ENCODE measurements around the gene EPN2.
A peak's percentile ranks its signal among the peaks of the same experiment; 100 is the strongest.
"Not testable (repeated sequence)": the region's sequence is repeated elsewhere in the genome, so short reads cannot be mapped to it uniquely, and the experiment has no call there.

EPN2 gene

DNA sequence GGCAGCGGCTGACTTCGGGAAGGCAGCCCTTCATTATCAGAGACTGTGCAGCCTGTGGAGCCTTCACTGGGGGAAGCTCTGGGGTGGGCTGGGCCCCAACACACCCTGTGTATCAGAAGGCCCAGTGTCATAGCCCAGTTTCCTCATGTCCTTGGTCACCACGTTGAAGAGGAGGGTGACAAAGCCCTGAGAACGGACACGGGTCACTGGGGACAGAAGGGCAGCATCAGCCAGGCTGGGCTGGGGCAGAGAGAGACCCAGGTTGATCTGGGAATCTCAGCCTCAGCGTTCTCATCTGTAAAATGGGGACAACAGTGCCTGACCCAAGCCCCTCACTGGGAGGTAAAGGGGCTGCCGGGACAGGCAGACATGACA is 106.1 kb downstream of the EPN2 start:
- no peak for DNase-seq (ENCODE audit: low read depth in 4 of 4, low spot score in 1 of 4)

DNA sequence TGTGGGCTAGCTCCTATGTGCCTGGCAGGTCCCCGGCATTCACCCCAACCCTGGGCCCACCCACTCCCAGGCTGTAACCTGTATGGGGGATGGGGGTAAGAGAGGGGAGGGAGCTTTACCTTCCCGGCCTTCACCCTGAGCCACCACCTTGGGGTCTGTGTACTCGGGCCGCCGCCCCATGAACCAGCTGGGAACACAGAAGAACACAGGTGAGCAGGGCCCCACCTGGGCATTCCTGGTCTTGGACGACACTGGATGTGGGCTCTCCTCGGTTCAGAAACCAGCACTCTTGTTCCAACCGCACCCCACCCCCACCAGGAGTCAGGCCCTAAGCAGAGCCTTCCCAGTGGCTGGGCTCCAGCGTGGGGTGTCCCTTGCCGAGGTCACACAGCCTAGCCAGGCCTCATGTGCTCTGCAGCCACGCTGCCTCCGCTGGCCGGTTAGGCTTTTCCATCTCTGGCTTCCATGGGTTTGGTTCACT is 106.5 kb downstream of the EPN2 start:
- no peak for DNase-seq (ENCODE audit: low read depth in 4 of 4, low spot score in 1 of 4)

DNA sequence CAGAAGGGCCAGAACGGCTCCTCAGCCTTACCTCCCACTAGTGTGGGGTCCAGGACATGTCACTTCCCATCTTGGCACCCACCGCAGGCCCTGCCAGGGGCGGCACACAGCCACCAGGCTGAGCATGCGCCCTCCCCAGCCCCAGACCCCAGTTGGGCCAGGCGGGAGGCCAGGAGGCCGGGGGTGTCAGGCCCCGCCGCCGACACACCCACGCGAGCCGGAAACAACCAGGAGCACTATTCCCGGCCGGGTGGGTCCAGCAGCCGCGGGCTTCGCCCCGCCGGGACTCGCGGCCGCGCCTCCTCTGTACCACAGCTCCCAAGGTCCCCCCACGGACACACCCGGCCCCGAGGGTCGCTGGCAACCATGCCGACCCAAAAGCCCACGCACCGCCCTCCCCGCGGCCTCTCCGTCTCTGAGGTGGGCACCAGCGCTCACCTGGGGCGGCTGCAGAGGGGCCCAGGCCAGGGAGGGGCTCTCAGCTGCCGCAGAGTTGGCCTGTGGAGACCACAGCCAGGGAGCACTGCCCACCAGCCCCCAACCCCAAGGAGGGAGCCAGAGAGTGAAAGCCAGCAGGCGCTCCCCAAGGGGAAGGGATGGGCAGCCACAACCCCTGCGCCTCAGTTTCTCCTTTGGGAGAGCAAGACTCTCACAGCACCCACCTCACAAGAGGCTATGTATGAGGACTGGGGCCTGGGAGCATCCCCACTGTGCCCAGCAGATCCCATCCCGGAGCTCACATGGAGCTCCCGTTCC is 107.3 kb downstream of the EPN2 start:
- DNase-seq (ENCODE audit: low read depth in 4 of 4, low spot score in 1 of 4) = no peak

DNA sequence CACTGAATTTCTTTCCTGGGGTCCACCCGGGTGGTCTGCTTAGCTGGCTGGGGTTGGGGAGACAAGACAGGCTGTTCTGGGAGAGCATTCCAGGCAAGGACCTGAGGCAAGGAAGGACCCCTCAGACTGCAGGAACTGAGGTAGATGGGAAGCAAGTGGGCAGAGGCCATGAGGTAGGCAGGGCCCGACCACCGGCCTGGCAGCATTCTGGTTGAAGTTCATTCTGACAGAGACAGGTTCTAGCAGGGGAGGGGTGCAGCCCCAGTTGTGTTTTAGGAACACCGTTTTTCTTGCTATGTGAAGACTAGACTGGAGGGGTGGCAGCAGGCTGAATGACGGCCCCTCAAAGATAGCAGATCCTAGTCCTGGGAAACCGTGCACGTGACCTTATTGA is 107.9 kb downstream of the EPN2 start:
- no peak for DNase-seq (ENCODE audit: low read depth in 4 of 4, low spot score in 1 of 4)

DNA sequence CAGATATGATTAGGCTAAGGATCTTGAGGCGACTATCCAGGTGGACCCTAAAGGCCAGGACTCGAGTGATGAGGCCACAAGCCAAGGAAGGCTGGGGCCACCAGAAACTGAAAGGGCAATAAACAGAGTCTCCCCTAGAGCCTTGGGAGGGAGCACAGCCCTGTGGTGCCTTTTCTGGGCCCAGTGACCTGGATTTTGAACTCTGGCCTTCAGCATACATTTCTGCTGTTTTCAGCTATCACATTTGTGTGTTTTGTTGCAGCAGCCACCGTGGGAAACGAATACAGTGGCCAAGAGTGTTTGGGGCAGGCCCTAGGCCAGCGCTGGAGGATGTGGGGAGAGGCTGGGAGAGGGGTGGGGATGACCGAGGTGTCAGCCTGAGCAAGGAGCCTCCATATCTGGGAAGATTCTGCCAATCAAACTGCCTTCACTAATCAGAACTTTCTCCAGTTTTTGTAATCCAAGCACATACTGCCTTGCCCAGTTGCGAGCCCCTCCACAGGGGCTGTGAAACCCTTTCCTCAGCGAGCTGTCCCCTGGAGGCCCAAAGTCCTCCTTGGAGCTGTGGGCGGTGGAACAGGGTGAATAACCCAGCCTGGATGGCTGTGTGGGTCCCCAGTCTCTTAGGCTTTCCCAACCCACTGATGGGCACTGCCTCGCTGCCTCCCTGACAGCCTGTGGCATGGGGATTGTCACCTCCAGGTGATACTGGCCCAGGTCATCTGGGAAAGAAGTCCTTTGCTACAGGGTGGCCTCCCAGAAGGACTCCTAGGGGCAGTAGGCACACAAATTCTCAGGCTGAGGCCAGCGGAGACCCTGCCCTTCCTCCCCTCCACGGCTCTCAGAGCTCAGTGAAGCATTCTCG is 108.6 kb downstream of the EPN2 start:
- no peak for DNase-seq (ENCODE audit: low read depth in 4 of 4, low spot score in 1 of 4)

DNA sequence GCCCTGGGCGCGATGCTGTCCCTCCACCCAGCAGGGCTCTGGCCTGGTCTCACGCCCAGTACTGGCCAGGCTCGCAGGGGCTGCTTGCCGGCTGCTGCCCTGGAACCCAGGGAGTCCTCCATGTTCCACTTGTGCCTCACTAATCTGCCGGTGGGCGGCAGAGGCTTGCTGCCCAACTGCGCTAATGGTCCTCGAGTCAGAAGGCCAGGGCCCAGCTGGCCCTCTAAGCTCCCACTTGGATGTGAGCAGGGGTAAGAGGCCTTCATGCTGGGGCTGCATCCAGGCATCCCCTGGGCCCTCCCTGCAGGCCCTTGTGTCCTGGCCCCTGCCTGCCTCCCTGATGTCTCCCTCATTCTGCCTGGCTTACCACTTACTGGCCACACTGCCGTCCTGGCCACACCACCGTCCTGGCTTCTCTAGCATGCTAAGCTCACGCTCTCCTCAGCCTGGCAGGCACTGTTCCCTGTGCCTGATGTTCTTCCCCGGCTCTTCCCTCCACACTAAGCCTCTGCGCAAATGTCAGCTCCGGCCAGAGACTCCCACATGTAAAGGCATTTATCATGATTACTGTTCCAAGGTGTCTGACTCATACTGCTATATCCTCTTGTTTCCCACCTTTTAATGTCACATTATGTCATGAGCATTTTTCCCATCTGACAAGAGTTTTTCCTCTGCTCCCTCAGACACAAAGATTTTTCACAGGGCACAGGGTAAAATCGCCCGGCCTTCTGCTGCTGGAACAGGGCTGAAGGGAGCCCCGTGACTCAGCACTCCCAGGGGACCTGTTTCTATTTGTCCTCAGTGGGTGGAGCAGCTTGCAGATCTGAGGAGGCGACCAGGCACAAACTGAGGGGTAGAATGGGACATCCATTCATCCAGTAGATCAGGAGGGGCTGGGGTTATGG is 109.4 kb downstream of the EPN2 start:
- no peak for DNase-seq (ENCODE audit: low read depth in 4 of 4, low spot score in 1 of 4)

DNA sequence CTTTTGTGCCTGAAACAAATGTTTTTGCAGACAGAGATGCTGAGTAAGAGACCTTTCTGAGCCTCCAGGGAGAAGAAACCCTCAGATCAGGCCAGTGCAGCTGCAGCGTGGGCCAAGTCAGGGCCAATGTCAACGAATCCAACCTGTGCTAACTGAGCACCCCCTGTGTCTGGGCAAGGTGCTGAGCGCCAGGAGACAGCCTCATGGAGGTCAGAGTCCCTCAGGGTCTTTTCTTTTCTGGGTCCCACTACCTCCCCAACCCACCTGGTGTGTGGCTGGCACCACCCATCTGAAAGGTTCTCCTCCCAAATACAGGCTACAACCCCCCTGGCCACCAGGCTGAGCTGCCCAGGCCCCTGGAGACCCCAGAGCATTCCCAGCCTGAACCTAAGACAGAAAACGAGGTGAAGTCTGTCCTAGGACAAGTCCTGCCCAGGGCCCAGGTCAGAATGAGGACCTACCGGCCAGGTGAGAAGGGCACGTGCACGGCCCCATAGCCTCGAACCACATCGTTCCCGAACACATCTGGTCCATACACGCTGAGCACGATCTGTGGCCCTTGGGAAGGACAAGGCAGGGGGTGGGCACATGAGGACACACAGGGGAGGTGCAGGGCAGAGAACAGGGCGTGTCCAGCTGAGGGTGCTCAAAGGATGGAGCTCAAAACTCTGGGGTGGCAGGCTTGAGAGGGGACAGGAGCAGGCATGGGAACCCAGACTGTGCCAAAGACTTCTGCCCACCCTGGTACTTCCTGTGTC is 110.3 kb downstream of the EPN2 start:
- no peak for DNase-seq (ENCODE audit: low read depth in 4 of 4, low spot score in 1 of 4)

DNA sequence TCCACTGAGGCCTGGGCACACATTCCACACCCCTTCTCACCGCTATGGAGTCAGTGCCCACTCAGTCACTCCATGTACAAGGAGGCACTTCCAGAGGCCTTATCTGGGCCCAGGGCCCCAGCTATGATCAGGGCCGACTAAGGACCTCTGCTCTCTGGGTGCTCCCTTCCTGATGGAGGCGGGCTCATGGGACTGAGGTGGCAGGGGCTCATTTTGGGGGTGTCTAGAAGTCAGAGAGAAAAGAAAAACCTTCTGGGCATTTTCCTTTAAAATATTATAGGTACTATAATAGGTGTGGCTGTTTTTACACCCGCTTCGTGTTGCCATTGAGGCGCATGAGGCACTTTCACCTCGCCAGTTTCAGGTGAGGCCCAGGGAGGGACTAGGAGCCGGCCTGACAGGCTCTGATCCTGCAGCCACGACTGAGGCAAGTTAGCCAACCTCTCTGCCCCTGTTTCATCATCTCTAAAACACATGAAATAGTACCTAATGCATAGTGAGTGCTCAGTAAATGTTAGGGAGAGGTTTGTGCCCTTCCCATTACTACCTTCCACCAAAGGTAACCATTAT is 111.0 kb downstream of the EPN2 start:
- DNase-seq (ENCODE audit: low read depth in 4 of 4, low spot score in 1 of 4) = no peak

DNA sequence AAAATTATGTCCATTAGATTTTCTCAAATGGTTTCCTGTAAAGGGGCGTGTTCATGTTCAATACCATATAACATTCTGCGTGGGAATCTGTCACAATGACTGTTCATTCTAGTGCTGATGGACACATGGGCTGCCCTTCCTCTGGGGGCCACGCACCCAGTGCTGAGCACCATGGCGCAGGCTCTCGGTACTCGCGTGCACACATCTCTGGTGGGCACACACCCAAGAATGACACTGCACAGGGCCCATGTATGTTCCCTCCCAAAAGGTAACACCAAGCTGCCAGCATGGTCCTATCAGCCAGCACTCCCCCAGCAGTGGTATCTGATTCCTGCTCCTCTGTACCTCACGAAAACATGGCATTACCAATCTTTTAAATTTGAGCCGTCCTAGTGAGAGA is 111.6 kb downstream of the EPN2 start:
- no peak for DNase-seq (ENCODE audit: low read depth in 4 of 4, low spot score in 1 of 4)

DNA sequence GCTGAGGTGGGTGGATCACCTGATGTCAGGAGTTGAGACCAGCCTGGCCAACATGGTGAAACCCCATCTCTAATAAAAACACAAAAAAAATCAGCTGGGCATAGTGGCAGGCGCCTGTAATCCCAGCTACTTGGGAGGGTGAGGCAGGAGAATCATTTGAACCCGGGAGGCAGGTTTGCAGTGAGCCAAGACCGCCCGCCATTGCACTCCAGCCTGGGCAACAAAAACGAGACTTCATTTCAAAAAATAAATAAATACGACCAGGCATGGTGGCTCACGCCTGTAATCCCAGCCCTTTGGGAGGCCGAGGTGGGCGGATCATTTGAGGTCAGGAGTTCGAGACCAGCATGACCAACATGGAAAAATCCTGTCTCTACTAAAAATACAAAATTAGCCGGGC is 116.2 kb downstream of the EPN2 start:
- not testable (repeated sequence) for DNase-seq (ENCODE audit: low read depth in 4 of 4, low spot score in 1 of 4)

DNA sequence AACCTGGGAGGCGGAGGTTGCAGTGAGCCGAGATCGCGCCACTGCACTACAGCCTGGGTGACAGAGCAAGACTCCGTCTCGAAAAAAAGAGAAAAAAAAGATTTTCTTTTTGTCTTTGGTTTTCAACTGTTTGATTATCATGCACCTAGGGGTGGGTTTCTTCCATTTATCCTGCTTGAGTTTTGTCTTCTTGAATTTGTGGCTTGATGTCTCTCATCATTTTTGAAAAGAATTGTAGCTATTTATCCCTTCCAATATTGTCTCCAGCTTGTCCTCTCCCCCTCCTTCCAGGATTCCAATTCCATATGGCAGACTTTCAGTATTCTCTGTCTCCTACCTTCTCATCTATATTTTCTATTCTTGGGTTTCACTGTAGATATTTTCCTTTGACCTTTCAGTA is 117.6 kb downstream of the EPN2 start:
- DNase-seq (ENCODE audit: low read depth in 4 of 4, low spot score in 1 of 4) = no peak

DNA sequence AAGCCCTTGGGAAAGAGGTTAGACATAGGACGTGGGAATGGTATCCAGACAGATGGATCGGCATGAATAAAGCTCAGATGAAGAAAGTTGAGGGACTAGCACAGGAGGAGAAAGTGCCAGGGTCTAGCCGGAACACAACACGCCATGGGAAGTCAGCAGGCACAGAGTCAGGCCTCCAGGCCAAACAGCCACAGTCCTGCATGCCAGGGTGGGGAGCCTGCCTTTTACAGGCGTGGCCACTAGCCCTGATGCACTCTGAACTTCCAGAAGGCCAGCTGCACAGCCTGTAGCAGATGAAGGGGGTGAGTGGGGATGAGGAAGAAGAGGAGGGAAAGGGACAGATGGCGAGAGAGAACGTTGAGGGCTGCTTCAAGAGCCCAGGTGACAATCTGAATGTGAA is 120.2 kb downstream of the EPN2 start:
- DNase-seq (ENCODE audit: low read depth in 4 of 4, low spot score in 1 of 4) = no peak

DNA sequence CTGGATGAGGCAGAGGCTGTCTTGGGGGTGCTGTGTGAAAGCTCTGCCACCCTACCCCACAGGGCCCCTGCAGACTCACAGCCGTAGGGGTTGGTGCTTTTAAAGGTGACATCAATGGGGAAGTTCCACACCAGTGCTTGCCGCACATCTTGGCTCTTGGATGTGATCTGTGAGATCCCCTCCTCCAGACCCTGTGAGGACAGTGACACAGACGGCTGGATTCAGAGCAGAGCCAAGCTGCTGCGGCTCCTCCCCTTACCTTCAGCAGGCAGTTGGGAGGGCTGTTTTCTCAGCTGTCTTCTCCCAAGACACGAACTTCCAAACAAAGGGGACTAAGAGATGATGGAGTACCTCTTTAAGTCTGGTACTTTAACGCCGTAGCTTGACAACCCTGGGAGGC is 120.6 kb downstream of the EPN2 start:
- no peak for DNase-seq (ENCODE audit: low read depth in 4 of 4, low spot score in 1 of 4)

DNA sequence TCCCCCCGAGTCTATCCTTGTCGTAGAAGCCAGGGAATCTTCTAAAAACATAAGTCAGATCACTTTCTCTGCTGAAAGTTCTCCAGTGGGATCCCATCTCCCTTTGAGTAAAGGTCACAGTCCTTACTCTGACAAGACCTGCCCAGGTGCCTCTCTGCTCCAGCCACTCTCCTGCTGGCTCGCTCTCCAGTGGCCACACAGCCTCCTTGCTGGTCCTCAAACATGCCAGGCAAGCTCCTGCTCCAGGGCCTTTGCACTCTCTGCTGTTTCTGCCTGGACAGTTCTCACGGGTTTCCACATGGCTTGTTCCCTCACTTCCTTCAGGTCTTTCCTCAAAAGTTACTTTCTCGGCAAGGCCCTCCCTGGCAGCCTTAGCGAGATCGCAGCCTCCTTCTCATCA is 122.0 kb downstream of the EPN2 start:
- no peak for DNase-seq (ENCODE audit: low read depth in 4 of 4, low spot score in 1 of 4)

DNA sequence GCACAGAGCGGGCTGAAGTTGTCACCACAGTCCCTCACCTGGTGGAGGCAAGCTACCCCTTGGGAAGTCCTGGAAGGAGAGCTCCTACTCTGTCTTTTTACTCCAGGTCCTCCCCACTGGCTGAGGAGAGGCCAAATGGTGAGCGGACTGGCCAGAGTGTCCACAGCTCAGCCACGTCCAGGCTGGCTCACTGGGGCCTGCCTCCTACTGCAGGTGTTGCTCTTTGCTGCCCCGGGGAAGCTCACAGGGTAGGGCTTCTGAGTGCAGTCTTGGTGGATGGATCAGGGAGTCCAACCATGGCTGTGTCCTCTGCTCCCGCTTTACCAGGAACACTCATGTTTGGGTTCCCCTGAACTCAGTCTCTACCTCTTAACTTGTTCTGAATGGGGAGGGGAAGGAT is 122.7 kb downstream of the EPN2 start:
- no peak for DNase-seq (ENCODE audit: low read depth in 4 of 4, low spot score in 1 of 4)

DNA sequence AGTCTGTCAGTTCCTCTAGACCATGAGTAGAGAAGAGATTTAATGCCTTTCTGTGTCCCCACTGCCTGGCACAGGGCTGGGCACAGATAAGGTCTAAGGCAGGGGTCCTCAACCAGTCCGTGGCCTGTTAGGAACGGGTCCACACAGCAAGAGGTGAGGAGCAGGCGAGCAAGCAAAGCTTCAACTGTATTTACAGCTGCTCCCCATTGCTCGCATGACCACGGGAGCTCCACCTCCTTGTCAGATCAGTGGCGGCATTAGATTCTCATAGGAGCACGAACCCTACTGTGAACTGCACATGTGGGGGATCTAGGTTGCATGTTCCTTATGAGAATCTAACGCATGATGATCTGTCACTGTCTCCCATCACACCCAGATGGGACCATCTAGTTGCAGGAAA is 123.6 kb downstream of the EPN2 start:
- DNase-seq (ENCODE audit: low read depth in 4 of 4, low spot score in 1 of 4) = no peak

DNA sequence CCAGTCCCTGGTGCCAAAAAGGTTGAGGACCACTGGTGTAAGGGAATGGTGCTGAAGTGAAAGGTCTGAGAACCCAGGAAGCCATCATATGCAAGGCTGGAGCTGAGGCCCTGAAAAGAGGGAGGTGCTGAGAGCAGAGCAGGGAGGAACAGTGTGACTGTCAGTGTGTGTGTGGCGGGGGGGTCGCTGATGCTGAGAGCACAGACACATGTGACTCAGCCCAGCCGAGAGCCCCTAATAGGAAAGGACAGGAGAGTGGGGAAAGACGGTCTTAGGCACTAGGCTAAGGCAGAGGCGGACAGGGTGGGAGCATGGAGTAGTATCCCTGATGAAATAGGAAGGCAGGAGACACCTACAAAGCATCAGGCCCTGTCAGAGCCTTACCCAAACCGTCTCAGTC is 124.2 kb downstream of the EPN2 start:
- no peak for DNase-seq (ENCODE audit: low read depth in 4 of 4, low spot score in 1 of 4)

DNA sequence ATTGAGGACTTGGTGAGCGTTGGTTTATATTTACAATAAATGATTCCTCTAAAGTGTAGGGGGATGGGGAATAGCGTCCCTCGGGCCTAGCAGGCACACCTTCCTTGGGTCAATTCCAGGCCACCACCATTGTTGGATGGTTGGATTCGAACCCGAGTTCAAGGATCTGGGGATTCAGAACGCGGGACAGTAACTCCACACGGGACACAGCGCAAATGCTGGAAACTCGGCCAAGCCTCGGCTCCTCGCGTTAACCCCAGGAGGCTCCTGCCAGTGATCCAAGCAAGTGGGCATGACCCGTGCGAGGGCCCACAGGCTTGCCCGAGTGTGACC is 124.7 kb downstream of the EPN2 start:
- no peak for DNase-seq (ENCODE audit: low read depth in 4 of 4, low spot score in 1 of 4)

DNA sequence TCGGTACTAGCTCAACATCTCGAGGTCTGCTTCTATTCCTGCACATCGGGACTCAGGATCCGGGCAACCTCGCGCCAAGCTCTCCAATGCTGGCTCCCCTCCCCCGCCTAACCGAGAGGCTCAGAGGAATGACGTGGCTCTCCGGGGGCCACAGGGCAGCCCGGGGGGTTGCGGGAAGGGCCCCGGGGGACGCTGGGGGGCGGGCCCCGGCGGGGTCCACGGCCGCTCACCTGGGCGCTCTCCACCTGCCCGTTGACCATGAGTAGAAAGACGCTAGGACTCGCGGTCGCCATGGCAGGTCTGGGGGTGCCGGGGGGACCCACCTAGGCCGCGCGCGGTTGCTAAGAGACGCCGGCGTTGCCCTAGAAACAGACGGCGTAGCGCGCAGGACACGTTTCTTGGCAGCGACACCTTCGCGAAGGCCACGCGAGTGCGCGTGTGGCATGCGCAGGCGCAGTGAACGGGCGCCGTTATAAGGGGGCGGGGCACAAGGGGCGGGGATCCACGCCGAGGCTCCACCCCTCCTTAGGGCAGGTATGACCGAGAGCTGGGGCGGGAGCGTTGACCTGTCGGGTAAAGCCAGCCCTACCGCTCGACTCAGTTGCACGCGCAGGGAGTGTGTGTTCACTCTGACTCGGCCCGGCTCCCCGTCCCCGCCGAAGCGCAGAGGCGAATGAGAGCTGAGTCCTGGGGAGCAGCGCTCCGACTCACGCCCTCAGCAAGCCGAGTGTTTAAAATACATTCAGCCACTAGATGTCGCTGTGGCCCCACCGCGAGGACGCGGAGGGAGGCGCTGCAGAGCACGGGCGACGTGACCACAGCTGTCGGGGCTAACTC is 125.3 kb downstream of the EPN2 start, which contains the start of gene B9D1:
Gene B9D1, minus strand, starts transcription at position 447 of the 837 bp plus-strand sequence. Its CDS starts 154 bp downstream, at position 293.
- peak; percentile 84 to 90 (median 87) for DNase-seq (ENCODE audit: low read depth in 4 of 4, low spot score in 1 of 4)

DNA sequence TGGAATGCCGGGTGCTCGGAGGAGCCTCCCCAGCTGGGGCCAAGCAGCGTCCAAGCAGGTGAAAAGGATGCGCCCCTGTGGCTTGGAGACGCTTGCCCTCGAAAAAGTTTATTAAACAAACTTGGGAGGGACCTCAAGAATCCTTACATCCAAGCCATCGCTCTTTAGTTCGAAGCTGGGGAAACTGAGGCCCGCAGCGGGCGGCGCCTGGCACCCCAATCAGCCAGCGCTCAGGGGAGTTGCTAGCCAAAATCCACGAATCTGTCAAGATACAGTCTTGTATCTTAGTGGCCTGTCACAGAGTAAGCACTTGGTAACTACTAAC is 125.9 kb downstream of the EPN2 start:
- DNase-seq (ENCODE audit: low read depth in 4 of 4, low spot score in 1 of 4) = no peak
